ENCODE results near the gene NR2F6.
"Not testable (repeated sequence)": the region's sequence is repeated elsewhere in the genome, so short reads cannot be mapped to it uniquely, and the experiment has no call there.

The NR2F6 gene

DNA sequence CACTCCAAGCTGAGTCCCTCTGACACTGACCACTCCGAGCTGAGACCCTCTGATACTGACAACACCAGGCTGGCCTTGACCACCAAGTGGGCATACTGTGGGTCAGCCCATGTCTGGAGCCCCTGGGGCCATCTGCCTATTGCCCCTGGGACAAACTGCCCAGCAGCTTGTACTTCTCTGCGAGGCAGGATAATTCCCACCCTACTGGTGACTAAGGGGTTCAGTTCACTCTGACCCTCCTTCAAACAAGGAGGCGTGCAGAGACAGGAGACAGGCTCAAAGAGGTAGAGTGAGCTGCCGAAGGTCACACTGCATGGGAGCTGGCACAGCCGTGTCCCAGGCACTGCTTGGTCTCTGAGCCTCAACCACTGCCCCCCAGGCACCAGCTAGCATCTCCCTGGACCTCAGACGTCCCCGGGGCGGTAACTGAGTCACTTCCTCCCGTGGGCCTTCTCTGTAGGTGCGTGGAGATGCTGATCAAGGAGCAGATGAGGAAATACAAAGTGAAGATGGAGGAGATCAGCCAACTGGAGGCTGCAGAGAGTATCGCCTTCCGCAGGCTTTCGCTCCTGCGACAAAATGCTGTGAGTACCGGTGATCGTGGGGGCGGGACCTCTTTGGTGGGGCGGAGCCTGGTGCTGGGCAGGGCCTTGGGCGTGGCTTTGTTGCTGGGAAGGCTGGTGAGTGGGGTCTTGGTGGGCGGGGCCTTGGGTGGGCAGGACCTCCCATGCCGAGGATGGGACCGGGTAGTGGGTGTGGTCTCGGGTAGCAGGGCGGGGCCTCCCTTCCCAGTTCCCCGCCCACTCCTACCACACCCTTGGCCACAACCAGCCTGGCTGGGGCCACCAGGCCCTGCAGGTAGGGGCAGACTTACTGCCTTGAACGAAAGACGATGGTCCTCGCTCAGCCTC is 36.3 kb downstream of the NR2F6 start:
- DNase-seq, result peak; percentile 51

DNA sequence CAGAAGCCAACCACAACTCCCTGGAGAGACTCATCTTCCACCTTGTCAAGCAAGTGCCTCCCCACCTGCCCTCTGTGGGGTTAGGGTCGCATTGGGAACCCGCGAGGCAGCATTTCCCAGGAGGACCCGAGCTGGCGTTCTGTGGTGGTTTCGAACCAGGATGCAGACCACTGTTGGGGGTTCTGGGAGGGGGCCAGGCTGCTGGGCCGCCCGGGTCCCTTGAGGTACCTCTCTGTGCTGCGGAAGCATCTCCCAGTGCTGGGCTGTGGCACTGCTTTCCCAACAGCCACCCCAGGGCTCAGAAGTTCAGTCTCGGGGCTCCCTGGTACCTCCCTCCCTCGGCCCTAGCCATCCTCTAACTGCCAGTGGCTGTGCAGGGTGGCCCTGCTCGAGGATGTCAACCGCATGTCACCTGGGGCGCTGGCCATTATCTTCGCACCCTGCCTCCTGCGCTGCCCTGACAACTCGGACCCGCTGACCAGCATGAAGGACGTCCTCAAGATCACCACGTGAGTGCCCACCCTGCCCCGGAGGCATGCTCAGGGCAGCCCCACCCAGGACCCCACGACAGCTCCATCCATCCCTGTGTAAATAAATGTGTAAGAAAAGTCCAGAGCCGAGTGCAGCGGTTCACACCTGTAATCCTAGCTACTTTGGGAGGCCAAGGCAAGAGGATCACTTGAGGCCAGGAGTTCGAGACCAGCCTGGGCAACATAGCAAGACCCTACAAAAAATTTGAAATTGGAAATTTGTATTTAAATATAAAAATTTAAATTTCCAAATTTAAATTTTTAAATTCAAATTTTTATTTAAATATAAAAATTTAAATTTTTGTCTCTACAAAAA is 38.8 kb downstream of the NR2F6 start:
- DNase-seq, result no peak

- peak; percentile 34 for DNase-seq
These were observed 40.2 kb downstream of the NR2F6 start for GRCh38 chr19:17205237-17206140.

GRCh38 chr19:17202713-17203112 is 43.0 kb downstream of the NR2F6 start:
- DNase-seq, result no peak

GRCh38 chr19:17202249-17202648 is 43.5 kb downstream of the NR2F6 start:
- DNase-seq, result no peak

GRCh38 chr19:17200408-17201079 is 45.2 kb downstream of the NR2F6 start:
- DNase-seq, result no peak

- no peak for DNase-seq
These were observed 48.1 kb downstream of the NR2F6 start for GRCh38 chr19:17197666-17198065.

- no peak for DNase-seq
These were observed 49.1 kb downstream of the NR2F6 start for GRCh38 chr19:17196610-17197009.

GRCh38 chr19:17195106-17195505 is 50.6 kb downstream of the NR2F6 start:
- no peak for DNase-seq

GRCh38 chr19:17194608-17195007 is 51.1 kb downstream of the NR2F6 start:
- DNase-seq, result no peak

GRCh38 chr19:17192751-17193150 is 53.0 kb downstream of the NR2F6 start:
- no peak for DNase-seq

- DNase-seq, result not testable (repeated sequence)
These were observed 54.0 kb downstream of the NR2F6 start for GRCh38 chr19:17191736-17192135.

- DNase-seq, result no peak
These were observed 60.1 kb downstream of the NR2F6 start for GRCh38 chr19:17185590-17185989.

DNA sequence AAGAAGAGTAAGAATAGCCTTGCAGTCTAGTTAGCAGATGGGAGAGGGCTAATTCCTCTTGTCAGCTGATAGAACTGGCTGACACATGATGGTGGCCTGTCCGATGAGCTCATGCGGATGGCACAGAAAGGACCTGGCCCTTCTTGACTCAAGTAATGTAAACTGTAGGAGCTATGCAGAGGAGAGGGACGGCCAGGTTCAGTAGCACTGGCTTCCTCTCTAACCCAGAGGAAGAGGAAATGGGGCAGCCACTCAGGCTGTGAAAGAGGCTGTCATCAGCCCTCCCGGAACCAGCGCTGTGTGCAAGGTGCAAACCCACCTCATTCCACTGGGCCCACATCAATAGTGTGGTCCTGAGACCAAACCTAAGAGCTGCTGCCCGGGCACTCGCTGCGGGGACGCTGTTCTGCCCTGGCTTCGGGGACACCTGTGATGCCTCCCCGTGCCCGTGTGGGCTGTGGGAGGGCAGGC is 61.3 kb downstream of the NR2F6 start:
- DNase-seq, result no peak

GRCh38 chr19:17183858-17184321 is 61.8 kb downstream of the NR2F6 start:
- DNase-seq, result no peak

DNA sequence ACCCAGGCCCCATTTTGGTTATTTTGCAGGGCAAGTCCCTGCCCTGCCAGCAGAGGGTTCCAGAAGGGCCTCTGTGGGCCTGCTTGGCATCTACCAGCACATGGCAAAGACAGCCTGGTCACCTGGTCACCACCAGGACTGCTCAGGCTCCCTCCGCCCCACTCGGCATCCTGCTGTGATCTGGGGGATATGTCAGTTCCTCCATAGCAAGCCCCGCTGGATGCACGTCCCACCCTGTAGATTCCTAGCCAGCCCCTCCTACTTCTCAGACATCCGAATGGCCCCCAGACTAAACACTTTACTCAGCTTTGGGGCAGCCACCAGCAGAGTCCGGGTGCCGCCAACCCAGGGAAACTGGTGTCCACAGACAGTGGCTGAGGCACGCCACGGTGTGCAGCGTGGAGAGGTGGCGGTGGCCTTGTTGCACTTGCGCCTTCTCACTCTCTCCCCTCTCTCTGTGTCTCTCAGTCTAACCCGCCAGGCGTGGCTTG is 62.4 kb downstream of the NR2F6 start:
- no peak for DNase-seq
